T-helper 17 cell (primary cell): ENCODE measurements around the gene LAT. TPM values are rescaled to one million over a fixed set of nuclear protein-coding genes. Genes with fewer than 3 reads are reported as not detected.
"Not testable (repeated sequence)": the region's sequence is repeated elsewhere in the genome, so short reads cannot be mapped to it uniquely, and the experiment has no call there.

Experiments
- ATAC-seq: fragments of 150-1000 bp; cut with Tn5 transposase; 2 replicates; pipeline ENCODE4 v1.10.0; 2021; ENCODE audit warnings: mild to moderate bottlenecking, moderate library complexity
- DNase-seq, 3 donors: peaks; one replicate each; pipeline versions ENCODE4 v3.0.0 to v3.0.0-alpha.2; 2020 to 2021
- H3K9me3 ChIP-seq: one replicate; pipeline ENCODE4 v1.7.0; 2013; ENCODE audit warnings: low read length, mild to moderate bottlenecking; ENCODE audit not compliant: control insufficient read depth, poor library complexity, severe bottlenecking
- H3K27ac Mint-ChIP-seq: one replicate; pipeline ENCODE4 v1.8.0; 2022; ENCODE audit warnings: mild to moderate bottlenecking, moderate library complexity, mixed read lengths
- H3K27me3 Mint-ChIP-seq: one replicate; pipeline ENCODE4 v1.8.0; 2022; ENCODE audit warnings: mixed read lengths
- H3K36me3 Mint-ChIP-seq: one replicate; pipeline ENCODE4 v1.8.0; 2022; ENCODE audit warnings: low read depth, mixed read lengths
- H3K4me1 Mint-ChIP-seq: one replicate; pipeline ENCODE4 v1.8.0; 2022; ENCODE audit warnings: mild to moderate bottlenecking, mixed read lengths
- H3K4me3 Mint-ChIP-seq: one replicate; pipeline ENCODE4 v1.8.0; 2022; ENCODE audit warnings: mild to moderate bottlenecking, moderate library complexity, mixed read lengths
- total RNA-seq, 4 donors: library from RNA in 2 of 4; stranded (reverse) in 2 of 4; gene quantifications; one replicate each; pipeline ENCODE4 v1.2.3 and lab custom pipeline; 2022 to 2026

LAT gene
- total RNA-seq, 2 donors from 2014 or later, result 191 to 193 TPM

DNA sequence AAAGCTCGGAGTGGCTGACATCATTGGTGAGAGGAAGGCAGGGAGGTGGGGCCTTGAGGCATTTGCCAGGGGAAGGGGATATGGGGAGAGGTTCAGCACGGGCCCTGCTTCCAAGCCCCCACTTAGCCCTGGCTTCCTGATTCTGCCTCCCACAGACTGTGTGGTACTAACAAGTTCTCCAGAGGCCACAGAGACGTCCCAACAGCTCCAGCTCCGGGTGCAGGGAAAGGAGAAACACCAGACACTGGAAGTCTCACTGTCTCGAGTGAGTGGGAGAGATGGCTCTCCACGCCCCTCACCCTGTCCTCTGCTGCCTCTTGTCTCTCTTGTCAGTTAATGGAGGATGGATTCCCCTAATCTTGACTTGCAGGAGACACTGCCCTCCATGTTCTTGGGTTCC lies 26.0 kb upstream of the LAT start:
- peaks cover 13% of the 10 kb centered on the region for H3K36me3 Mint-ChIP-seq
- peak overlapping the region; percentile 39 for H3K27ac Mint-ChIP-seq
- no peaks in the 10 kb centered on the region for H3K9me3 ChIP-seq
- peaks cover 7% of the 10 kb centered on the region for H3K4me1 Mint-ChIP-seq
- DNase-seq (no peak), ATAC-seq (no peak)
- H3K4me3 Mint-ChIP-seq, result no peak overlapping the region
- H3K27me3 Mint-ChIP-seq, result no peaks in the 10 kb centered on the region

DNA sequence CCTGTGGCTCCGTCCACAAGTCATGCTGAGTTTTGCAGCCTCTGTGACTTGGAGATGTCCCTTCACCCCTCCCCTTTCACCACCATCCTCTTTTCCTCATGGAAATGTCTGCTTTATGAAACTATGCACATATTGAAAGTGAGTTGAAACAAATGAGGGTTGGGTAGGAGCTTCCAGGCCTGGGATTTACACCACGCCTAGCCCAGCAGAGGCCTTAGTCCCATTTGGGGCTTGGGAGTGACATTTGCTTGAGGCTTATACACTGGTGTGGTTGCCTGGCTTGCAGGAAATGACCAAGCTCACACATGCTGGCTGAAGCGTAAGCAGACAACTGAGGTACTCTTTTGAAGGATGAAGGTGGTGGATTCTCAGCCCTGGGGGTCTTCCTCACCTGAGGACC lies 20.8 kb upstream of the LAT start:
- no peaks in the 10 kb centered on the region for H3K9me3 ChIP-seq
- Mint-ChIP-seq H3K4me1 (peaks cover 3% of the 10 kb centered on the region), H3K27ac (no peak overlapping the region), H3K27me3 (no peaks in the 10 kb centered on the region), H3K4me3 (no peak overlapping the region), H3K36me3 (peaks cover 5% of the 10 kb centered on the region)
- ATAC-seq (no peak), DNase-seq (no peak)

DNA sequence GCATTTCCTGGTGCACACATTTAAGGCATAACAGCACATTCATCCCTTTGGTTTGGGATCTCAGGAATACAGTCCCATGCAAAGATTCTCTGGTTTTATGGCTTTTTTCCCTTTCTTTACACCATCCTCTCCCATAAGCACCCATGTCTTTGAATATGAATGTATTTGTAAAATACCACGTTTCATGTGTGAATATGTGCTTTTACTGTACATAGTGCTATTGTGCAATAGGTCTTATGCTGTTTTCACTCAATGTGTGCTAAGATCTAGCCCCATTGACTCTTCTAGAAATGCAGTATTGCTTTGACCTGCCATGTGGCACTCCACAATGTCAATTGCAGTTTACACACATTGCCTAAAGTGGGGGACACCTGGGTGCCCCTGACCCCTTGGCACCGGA lies 20.4 kb upstream of the LAT start:
- peaks cover 3% of the 10 kb centered on the region for H3K4me1 Mint-ChIP-seq
- DNase-seq (no peak), ATAC-seq (no peak)
- H3K4me3 Mint-ChIP-seq, result no peak overlapping the region
- H3K9me3 ChIP-seq, result no peaks in the 10 kb centered on the region
- no peaks in the 10 kb centered on the region for H3K27me3 Mint-ChIP-seq
- H3K27ac Mint-ChIP-seq, result no peak overlapping the region
- peaks cover 5% of the 10 kb centered on the region for H3K36me3 Mint-ChIP-seq

DNA sequence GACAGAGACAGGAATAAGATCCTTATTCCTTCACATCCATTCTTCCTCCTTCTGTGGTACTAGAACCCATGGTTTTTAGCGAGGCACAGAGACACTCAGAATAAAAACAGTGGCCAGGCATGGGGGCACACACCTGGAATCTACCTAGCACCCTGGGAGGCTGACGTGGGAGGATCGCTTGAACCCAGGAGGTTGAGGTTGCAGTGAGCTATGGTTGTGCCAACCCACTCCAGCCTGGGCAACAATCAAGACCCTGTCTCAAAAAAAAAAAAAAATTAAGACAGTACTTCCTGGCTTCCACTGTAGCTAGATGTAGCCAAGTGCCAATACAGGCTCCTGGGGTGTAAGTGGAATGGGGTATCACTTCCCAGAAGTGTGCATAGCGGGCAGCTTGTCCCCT lies 17.7 kb upstream of the LAT start:
- Mint-ChIP-seq H3K4me1 (no peaks in the 10 kb centered on the region), H3K36me3 (no peaks in the 10 kb centered on the region), H3K27me3 (no peaks in the 10 kb centered on the region), H3K27ac (no peak overlapping the region), H3K4me3 (no peak overlapping the region)
- no peak for ATAC-seq
- no peaks in the 10 kb centered on the region for H3K9me3 ChIP-seq
- no peak for DNase-seq

DNA sequence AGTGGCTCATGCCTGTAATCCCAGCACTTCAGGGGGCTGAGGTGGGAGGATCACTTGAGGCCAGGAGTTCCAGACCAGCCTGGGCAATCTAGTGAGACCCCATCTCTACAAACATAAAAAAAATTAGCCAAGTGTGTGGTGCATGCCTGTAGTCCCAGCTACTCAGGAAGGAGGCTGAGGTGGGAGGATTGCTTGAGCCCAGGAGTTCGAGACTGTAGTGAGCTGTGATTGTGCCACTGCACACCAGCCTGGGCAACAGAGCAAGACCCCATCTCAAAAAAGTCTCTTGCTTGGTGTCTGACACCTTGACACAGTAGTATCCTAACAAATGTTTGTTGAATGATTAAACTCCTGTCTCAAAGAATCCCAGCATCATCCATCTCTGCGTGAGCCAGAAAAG lies 15.2 kb upstream of the LAT start:
- H3K27me3 Mint-ChIP-seq, H3K4me1 Mint-ChIP-seq, H3K27ac Mint-ChIP-seq, H3K9me3 ChIP-seq, DNase-seq, H3K4me3 Mint-ChIP-seq, ATAC-seq, H3K36me3 Mint-ChIP-seq: not testable (repeated sequence)

DNA sequence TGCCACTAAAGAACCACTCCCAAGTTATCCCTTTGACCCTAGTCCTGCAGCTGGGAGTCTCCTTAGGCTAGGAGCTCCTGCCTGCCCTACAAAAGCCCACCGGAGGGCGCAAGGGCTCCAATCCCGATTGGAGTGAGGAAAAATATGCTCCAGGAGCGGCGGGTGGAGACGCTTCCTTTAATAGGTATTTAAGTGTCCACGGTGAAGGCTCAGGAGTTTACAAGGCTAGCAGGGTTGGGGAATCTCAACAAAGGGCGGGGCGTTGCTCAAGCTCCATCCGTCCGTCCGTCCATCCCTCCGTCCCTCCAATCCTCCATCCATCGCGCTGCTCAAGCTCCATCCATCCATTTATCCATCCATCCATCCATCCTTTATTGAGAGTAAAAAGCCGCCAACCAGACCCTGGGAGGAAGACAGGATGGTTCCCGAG lies 10.8 kb upstream of the LAT start:
- Mint-ChIP-seq H3K4me1 (peaks cover 28% of the 10 kb centered on the region), H3K36me3 (peaks cover 2% of the 10 kb centered on the region), H3K4me3 (peak overlapping the region; percentile 98), H3K27me3 (no peaks in the 10 kb centered on the region), H3K27ac (peak overlapping the region; percentile 95)
- no peak for DNase-seq
- no peaks in the 10 kb centered on the region for H3K9me3 ChIP-seq
- ATAC-seq, result peak; percentile 4

DNA sequence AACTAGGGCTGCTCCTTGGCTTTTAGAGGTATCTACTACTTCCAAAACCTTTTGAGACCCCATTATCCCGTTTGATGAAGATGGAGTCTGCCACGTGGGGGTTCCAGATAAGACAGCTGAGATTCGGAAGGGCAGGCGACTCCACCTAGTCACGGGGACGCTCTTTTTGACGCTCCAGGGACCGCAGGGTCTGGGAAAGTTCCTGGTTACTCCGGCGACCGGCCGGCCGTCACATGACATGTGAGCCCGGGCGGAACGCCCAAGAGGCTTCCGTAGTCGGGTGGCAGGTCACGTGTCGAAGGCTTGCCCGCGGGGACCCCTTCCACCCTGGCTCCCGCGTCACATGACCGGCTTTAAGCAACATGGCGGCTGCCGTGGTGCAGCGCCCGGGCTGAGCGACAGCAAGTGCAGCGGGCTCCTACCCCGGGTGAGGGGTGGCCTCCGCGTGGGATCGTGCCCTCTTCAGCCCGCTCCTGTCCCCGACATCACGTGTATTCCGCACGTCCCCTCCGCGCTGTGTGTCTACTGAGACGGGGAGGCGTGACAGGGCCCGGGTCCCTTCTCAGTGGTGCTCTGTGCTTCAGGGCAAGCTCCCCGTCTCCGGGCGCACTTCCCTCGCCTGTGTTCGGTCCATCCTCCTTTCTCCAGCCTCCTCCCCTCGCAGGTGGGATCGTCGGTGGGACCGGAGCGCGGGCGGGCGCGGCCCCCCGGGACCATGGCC lies 10.3 kb upstream of the LAT start, which contains the start of gene SPNS1:
Gene SPNS1 (plus strand): TSS at position 342 of the 721 bp plus-strand sequence. CDS start 374 bp downstream, at position 716.
- no peaks in the 10 kb centered on the region for H3K9me3 ChIP-seq
- Mint-ChIP-seq H3K4me1 (peaks cover 28% of the 10 kb centered on the region), H3K4me3 (peak within 1 kb of the TSS; percentile 98), H3K27me3 (no peaks in the 10 kb centered on the region), H3K36me3 (peaks cover 2% of the 10 kb centered on the region), H3K27ac (peak within 1 kb of the TSS; percentile 95)
- DNase-seq, result peak; percentile 78 to 81 (median 79)
- peak; percentile 95 for ATAC-seq

DNA sequence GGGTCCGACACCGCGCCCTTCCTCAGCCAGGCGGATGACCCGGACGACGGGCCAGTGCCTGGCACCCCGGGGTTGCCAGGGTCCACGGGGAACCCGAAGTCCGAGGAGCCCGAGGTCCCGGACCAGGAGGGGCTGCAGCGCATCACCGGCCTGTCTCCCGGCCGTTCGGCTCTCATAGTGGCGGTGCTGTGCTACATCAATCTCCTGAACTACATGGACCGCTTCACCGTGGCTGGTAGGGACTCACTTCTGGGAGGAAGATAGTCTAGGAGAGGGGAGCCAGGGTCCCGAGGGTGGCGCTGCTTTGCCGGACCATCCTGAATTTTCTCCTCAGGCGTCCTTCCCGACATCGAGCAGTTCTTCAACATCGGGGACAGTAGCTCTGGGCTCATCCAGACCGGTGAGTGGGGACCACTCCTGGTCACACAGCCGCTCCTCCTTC lies 9.7 kb upstream of the LAT start:
- DNase-seq, result no peak
- no peaks in the 10 kb centered on the region for H3K9me3 ChIP-seq
- Mint-ChIP-seq H3K36me3 (peaks cover 2% of the 10 kb centered on the region), H3K27ac (peak overlapping the region; percentile 95), H3K4me1 (peaks cover 28% of the 10 kb centered on the region), H3K4me3 (peak overlapping the region; percentile 98), H3K27me3 (no peaks in the 10 kb centered on the region)
- ATAC-seq, result no peak

DNA sequence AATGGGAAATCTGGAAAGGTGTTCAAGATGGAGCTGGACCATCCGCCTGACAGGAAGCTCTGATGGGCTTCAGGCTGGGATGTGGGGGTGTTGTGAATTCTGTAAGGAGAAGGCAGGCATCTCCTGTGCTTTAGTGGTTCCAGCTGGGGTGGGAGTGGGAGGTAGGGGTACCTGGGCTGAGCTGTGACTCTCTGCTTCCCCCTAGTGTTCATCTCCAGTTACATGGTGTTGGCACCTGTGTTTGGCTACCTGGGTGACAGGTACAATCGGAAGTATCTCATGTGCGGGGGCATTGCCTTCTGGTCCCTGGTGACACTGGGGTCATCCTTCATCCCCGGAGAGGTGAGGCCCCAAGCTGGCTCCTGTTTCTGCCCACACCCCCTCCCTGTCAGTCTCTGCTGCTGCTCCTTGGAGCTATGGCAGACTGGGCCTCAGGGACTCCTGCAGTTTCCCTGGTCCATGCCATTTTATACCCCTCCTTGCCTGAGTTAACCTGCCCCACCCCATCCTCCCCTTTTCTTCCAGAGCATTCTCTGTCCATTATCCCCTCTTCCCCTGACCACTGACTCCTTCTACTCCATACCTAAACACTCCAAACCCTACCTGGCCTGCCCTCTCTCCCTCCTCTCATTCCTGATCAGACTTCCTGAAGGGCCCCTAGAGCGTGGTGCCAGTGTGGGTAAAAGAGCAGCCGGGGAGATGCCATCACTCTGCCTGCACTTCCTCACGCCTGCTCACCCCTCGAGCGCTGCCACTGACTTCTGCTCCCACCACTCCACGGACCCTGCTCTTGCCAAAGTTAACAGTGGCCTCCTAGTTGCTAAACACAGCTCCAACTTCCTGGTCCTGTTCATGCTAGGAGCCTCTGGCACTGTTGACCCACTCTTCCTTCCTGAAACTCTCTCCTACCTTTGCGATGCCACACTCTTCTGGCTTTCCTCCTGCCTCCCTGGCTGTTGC lies 6.9 kb upstream of the LAT start:
- Mint-ChIP-seq H3K36me3 (peaks cover 5% of the 10 kb centered on the region), H3K27ac (peak overlapping the region; percentile 41), H3K27me3 (no peaks in the 10 kb centered on the region), H3K4me1 (peaks cover 31% of the 10 kb centered on the region), H3K4me3 (no peak overlapping the region)
- ATAC-seq (no peak), DNase-seq (no peak)
- H3K9me3 ChIP-seq, result no peaks in the 10 kb centered on the region

DNA sequence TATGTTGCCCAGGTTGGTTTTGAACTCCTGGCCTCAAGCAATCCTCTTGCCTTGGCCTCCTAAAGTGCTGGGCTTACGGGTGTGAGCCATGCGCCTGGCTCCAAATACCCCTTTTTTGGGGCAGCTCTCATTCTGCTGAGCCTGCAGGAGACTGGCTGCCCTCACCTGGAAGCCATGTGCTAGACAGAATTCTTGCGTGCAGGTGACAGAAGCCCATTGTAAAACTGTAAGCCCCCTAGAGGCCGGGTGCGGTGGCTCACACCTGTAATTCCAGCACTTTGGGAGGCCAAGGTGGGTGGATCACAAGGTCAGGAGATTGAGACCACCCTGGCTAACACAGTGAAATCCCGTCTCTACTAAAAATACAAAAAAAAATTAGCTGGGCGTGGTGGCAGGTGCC lies 4.5 kb upstream of the LAT start:
- DNase-seq, ATAC-seq, H3K4me3 Mint-ChIP-seq, H3K27ac Mint-ChIP-seq, H3K9me3 ChIP-seq, H3K27me3 Mint-ChIP-seq: not testable (repeated sequence)
- Mint-ChIP-seq H3K4me1 (peaks cover 34% of the 10 kb centered on the region), H3K36me3 (peaks cover 15% of the 10 kb centered on the region)

DNA sequence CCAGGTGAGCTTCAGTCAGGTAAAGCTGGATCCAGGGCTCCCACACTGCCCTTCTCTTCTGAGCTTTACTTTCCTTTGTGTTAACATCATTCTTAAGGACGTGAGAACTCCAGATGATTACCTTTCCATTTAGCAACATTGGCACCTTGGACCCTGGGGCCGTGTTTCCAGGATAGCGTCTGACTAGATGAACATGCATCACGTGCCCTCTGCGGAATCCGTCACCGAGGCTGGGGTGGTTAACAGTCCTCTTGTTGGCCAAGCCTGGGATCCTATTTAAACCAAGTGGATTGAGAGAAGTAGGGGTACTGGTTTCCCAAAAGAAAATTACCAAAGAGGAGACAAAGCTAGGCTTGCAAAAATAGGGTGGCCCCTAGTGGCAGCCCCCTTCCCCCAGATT lies 3.9 kb upstream of the LAT start:
- H3K27ac Mint-ChIP-seq, result no peak overlapping the region
- H3K4me1 Mint-ChIP-seq, result peaks cover 30% of the 10 kb centered on the region
- H3K36me3 Mint-ChIP-seq, result peaks cover 19% of the 10 kb centered on the region
- H3K4me3 Mint-ChIP-seq, result no peak overlapping the region
- ATAC-seq (no peak), DNase-seq (no peak)
- no peaks in the 10 kb centered on the region for H3K9me3 ChIP-seq
- no peaks in the 10 kb centered on the region for H3K27me3 Mint-ChIP-seq

DNA sequence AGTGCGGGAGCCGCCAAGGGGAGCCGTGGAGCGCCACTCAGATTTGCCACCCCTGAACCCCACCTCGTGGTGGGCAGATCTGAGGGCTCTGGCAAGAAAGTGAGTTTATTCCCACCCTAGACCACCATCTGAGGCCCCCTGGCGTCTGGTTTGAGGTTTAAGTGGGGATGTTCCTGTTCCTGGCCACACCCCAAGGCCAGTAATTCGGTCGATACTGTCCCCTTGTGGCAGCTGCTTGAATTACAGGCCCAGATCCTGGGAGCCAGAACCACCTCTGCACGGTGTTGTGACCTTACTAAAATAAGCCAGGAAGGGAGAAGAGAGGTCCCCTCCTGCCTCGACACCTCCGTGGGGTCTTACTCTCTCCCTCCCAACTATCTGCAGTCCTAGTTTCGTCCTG lies 3.3 kb upstream of the LAT start:
- H3K9me3 ChIP-seq, result no peaks in the 10 kb centered on the region
- H3K4me3 Mint-ChIP-seq, result no peak overlapping the region
- H3K4me1 Mint-ChIP-seq, result peaks cover 30% of the 10 kb centered on the region
- no peaks in the 10 kb centered on the region for H3K27me3 Mint-ChIP-seq
- H3K27ac Mint-ChIP-seq, result no peak overlapping the region
- peaks cover 19% of the 10 kb centered on the region for H3K36me3 Mint-ChIP-seq
- ATAC-seq (no peak), DNase-seq (no peak)

DNA sequence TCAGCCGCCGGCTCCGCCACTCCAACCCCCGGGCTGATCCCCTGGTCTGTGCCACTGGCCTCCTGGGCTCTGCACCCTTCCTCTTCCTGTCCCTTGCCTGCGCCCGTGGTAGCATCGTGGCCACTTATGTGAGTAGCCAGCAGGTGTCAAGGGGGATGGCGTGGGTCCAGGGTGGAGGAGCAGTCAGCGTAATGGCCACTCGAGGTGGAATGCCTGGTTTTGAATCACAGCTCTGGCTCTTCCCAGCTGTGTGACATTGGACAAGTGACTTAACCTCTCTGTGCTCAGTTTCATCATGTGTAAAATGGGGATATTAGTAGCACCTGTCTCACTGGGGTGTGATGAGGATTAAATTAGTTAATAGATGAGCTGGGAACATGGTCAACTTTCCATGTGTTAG lies 2.4 kb upstream of the LAT start:
- ATAC-seq (no peak), DNase-seq (no peak)
- Mint-ChIP-seq H3K4me1 (peaks cover 32% of the 10 kb centered on the region), H3K27ac (no peak overlapping the region), H3K4me3 (no peak overlapping the region), H3K27me3 (no peaks in the 10 kb centered on the region), H3K36me3 (peaks cover 22% of the 10 kb centered on the region)
- H3K9me3 ChIP-seq, result no peaks in the 10 kb centered on the region
